HEK293 (cell line): ENCODE data around the gene SLC44A5.

Experiments
- CTCF ChIA-PET: fragments of 350-600 bp; formaldehyde crosslinking; extraction: SDS; loops from one replicate; lab custom pipeline; 2021; ENCODE audit warnings: antibody characterized with exemption; lab: Yijun Ruan, JAX
- POLR2A ChIA-PET: fragments of 300-600 bp; formaldehyde crosslinking; extraction: SDS; loops from one replicate; lab custom pipeline; 2020; ENCODE audit warnings: antibody characterized with exemption, inconsistent platforms; lab: Yijun Ruan, JAX
- H3K27ac ChIP-seq: fragments of 200-500 bp; sonication (Bioruptor generic); 2 replicates; pipeline ENCODE4 v1.5.1; 2014; ENCODE audit warnings: low read depth, low read length, control low read depth, inconsistent platforms; ENCODE audit errors: extremely low read depth
- H3K36me3 ChIP-seq, 2 experiments: fragments of 200-500 bp in 1 of 2; sonication (Bioruptor generic) in 1 of 2; 1 replicate in 1 of 2; 2 replicates in 1 of 2; pipeline ENCODE4 v1.5.1; 2014 to 2017; ENCODE audit warnings: inconsistent platforms in 2 of 2, low read length in 2 of 2; ENCODE audit not compliant: control insufficient read depth in 2 of 2, insufficient read depth in 1 of 2
- H3K4me1 ChIP-seq: fragments of 200-500 bp; sonication (Bioruptor generic); 2 replicates; pipeline ENCODE4 v1.5.1; 2014; ENCODE audit warnings: mild to moderate bottlenecking, low read length, inconsistent platforms; ENCODE audit not compliant: control insufficient read depth, insufficient read depth
- H3K4me3 ChIP-seq: 2 replicates; pipeline ENCODE4 v1.5.1; 2011; ENCODE audit warnings: low read depth, mild to moderate bottlenecking, control low read depth, low read length, moderate library complexity
- H3K9me3 ChIP-seq: fragments of 200-500 bp; sonication (Bioruptor generic); 2 replicates; pipeline ENCODE4 v1.5.1; 2014; ENCODE audit warnings: low read depth, low read length, inconsistent platforms; ENCODE audit not compliant: control insufficient read depth, insufficient read depth
- KLF7 ChIP-seq: fragments of 450-650 bp; formaldehyde crosslinking; IDR thresholded peaks from 2 replicates; pipeline ENCODE4 v1.5.1; 2016; ENCODE audit warnings: missing biosample characterization, missing genetic modification characterization, borderline replicate concordance
- SP2 ChIP-seq: fragments of 450-650 bp; formaldehyde crosslinking; IDR thresholded peaks from 2 replicates; pipeline ENCODE4 v1.5.1; 2016; ENCODE audit warnings: missing biosample characterization, missing genetic modification characterization
- ZFP69B ChIP-seq: fragments of 450-650 bp; formaldehyde crosslinking; IDR thresholded peaks from 2 replicates; pipeline ENCODE4 v1.5.1; 2016; ENCODE audit warnings: missing biosample characterization, missing genetic modification characterization
- ZNF138 ChIP-seq: fragments of 450-650 bp; formaldehyde crosslinking; IDR thresholded peaks from 2 replicates; pipeline ENCODE4 v1.5.1; 2016; ENCODE audit warnings: missing biosample characterization, missing genetic modification characterization, borderline replicate concordance
- ZNF2 ChIP-seq: fragments of 450-650 bp; formaldehyde crosslinking; IDR thresholded peaks from 2 replicates; pipeline ENCODE4 v1.5.1; 2016; ENCODE audit warnings: missing biosample characterization, missing genetic modification characterization
- ZNF23 ChIP-seq: fragments of 450-650 bp; formaldehyde crosslinking; IDR thresholded peaks from 2 replicates; pipeline ENCODE4 v1.5.1; 2016; ENCODE audit warnings: missing biosample characterization, missing genetic modification characterization, borderline replicate concordance
- ZNF341 ChIP-seq: fragments of 450-650 bp; formaldehyde crosslinking; IDR thresholded peaks from 2 replicates; pipeline ENCODE4; 2016; ENCODE audit warnings: low read depth, missing biosample characterization, missing genetic modification characterization
- ZNF530 ChIP-seq: fragments of 450-650 bp; formaldehyde crosslinking; IDR thresholded peaks from 2 replicates; pipeline ENCODE4 v1.5.1; 2016; ENCODE audit warnings: low read depth, missing biosample characterization, missing genetic modification characterization
- ZNF561 ChIP-seq: fragments of 450-650 bp; IDR thresholded peaks from 2 replicates; pipeline ENCODE4 v1.5.1; 2018; ENCODE audit warnings: missing biosample characterization, missing genetic modification characterization, borderline replicate concordance
- ZNF701 ChIP-seq: fragments of 450-650 bp; formaldehyde crosslinking; IDR thresholded peaks from 2 replicates; pipeline ENCODE4 v1.5.1; 2016; ENCODE audit warnings: missing biosample characterization, missing genetic modification characterization
- ZNF707 ChIP-seq: fragments of 450-650 bp; formaldehyde crosslinking; IDR thresholded peaks from 2 replicates; pipeline ENCODE4 v1.5.1; 2016; ENCODE audit warnings: missing biosample characterization, missing genetic modification characterization
- ZNF777 ChIP-seq: fragments of 450-650 bp; formaldehyde crosslinking; IDR thresholded peaks from 2 replicates; pipeline ENCODE4 v1.5.1; 2017; ENCODE audit warnings: missing biosample characterization, missing genetic modification characterization, borderline replicate concordance
- TF ChIP-seq, protein P1 (sequence below): fragments of 450-650 bp; formaldehyde crosslinking; IDR thresholded peaks from 2 replicates; pipeline ENCODE4 v1.5.1; 2016; ENCODE audit warnings: missing biosample characterization, missing genetic modification characterization
- TF ChIP-seq, protein P2 (sequence below): fragments of 450-650 bp; formaldehyde crosslinking; IDR thresholded peaks from 2 replicates; pipeline ENCODE4 v1.5.1; 2016; ENCODE audit warnings: missing biosample characterization, missing genetic modification characterization, borderline replicate concordance
- TF ChIP-seq, protein P3 (sequence below): fragments of 450-650 bp; formaldehyde crosslinking; IDR thresholded peaks from 2 replicates; pipeline ENCODE4 v1.5.1; 2016; ENCODE audit warnings: missing biosample characterization, missing genetic modification characterization
- TF ChIP-seq, protein P4 (sequence below): fragments of 450-650 bp; formaldehyde crosslinking; IDR thresholded peaks from 2 replicates; pipeline ENCODE4 v1.5.1; 2016; ENCODE audit warnings: missing biosample characterization, missing genetic modification characterization
- TF ChIP-seq, protein P5 (sequence below): fragments of 450-650 bp; formaldehyde crosslinking; IDR thresholded peaks from 2 replicates; pipeline ENCODE4 v1.5.1; 2016; ENCODE audit warnings: missing biosample characterization, missing genetic modification characterization
- TF ChIP-seq, protein P6 (sequence below): fragments of 450-650 bp; formaldehyde crosslinking; IDR thresholded peaks from 2 replicates; pipeline ENCODE4 v1.5.1; 2016; ENCODE audit warnings: missing biosample characterization, missing genetic modification characterization

The SLC44A5 gene

DNA sequence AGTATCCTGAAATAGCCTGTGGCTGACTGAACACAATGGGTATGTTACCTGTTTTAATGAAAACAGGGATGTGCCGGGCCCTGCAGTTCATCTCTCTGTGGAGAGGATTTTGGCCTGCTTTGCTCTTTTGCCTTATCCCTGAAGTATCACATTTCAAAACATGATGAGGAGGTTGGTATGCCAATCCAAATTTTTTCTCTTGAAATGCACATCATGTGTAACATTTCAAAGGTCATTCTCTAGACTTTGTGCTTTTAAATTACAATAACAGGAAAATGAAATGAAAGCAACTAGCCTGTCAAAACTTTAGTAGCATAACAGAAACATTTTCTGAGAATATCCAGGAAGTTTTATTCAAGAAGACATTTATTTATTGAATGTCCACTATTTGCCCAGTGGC lies 118.9 kb downstream of the SLC44A5 start:
- CTCF ChIA-PET = no interaction called here
- no peaks in the 10 kb centered on the region for H3K36me3 ChIP-seq
- no peaks in the 10 kb centered on the region for H3K4me1 ChIP-seq
- POLR2A ChIA-PET = no interaction called here
- no peak overlapping the region for H3K4me3 ChIP-seq
- no peaks in the 10 kb centered on the region for H3K9me3 ChIP-seq
- H3K27ac ChIP-seq = no peak overlapping the region
- TF ChIP-seq, protein P1, sequence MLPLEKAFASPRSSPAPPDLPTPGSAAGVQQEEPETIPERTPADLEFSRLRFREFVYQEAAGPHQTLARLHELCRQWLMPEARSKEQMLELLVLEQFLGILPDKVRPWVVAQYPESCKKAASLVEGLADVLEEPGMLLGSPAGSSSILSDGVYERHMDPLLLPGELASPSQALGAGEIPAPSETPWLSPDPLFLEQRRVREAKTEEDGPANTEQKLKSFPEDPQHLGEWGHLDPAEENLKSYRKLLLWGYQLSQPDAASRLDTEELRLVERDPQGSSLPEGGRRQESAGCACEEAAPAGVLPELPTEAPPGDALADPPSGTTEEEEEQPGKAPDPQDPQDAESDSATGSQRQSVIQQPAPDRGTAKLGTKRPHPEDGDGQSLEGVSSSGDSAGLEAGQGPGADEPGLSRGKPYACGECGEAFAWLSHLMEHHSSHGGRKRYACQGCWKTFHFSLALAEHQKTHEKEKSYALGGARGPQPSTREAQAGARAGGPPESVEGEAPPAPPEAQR (tag by site-specific recombination) = no peak
- TF ChIP-seq, protein P2, sequence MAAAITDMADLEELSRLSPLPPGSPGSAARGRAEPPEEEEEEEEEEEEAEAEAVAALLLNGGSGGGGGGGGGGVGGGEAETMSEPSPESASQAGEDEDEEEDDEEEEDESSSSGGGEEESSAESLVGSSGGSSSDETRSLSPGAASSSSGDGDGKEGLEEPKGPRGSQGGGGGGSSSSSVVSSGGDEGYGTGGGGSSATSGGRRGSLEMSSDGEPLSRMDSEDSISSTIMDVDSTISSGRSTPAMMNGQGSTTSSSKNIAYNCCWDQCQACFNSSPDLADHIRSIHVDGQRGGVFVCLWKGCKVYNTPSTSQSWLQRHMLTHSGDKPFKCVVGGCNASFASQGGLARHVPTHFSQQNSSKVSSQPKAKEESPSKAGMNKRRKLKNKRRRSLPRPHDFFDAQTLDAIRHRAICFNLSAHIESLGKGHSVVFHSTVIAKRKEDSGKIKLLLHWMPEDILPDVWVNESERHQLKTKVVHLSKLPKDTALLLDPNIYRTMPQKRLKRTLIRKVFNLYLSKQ (tag by site-specific recombination) = no peak
- TF ChIP-seq ZNF341 (tag by site-specific recombination) = no peak
- TF ChIP-seq, protein P3, sequence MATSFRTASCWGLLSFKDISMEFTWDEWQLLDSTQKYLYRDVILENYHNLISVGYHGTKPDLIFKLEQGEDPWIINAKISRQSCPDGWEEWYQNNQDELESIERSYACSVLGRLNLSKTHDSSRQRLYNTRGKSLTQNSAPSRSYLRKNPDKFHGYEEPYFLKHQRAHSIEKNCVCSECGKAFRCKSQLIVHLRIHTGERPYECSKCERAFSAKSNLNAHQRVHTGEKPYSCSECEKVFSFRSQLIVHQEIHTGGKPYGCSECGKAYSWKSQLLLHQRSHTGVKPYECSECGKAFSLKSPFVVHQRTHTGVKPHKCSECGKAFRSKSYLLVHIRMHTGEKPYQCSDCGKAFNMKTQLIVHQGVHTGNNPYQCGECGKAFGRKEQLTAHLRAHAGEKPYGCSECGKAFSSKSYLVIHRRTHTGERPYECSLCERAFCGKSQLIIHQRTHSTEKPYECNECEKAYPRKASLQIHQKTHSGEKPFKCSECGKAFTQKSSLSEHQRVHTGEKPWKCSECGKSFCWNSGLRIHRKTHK (tag by site-specific recombination) = no peak
- TF ChIP-seq ZFP69B (tag by site-specific recombination) = no peak
- TF ChIP-seq, protein P4, sequence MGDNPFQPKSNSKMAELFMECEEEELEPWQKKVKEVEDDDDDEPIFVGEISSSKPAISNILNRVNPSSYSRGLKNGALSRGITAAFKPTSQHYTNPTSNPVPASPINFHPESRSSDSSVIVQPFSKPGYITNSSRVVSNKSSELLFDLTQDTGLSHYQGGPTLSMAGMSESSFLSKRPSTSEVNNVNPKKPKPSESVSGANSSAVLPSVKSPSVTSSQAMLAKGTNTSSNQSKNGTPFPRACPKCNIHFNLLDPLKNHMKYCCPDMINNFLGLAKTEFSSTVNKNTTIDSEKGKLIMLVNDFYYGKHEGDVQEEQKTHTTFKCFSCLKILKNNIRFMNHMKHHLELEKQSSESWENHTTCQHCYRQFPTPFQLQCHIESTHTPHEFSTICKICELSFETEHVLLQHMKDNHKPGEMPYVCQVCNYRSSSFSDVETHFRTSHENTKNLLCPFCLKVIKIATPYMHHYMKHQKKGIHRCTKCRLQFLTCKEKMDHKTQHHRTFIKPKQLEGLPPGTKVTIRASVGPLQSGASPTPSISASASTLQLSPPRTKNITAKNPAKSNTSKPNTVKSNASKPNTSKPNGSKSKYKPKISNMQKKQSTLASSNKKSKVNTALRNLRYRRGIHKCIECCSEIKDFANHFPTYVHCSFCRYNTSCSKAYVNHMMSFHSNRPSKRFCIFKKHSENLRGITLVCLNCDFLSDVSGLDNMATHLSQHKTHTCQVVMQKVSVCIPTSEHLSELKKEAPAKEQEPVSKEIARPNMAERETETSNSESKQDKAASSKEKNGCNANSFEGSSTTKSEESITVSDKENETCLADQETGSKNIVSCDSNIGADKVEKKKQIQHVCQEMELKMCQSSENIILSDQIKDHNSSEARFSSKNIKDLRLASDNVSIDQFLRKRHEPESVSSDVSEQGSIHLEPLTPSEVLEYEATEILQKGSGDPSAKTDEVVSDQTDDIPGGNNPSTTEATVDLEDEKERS (tag by site-specific recombination) = no peak
- TF ChIP-seq, all 188 proteins: peak for 0

DNA sequence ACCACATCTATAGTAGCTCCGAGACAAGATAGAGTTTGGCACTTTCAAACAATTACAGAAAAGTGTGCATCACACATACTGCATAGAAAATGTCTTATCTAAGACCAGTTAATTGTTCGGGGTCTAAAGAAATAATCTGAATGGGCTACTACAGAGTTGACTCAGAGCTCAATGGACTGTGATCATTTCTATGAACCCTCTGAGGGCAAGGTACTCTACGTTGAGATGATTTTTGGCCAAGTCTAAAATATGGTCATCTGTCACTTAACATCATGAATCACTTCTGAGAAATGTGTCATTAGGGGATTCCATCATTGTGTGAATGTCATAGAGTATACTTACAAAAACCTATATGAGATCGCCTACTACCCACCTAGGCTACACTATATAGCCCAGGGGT lies 123.5 kb downstream of the SLC44A5 start:
- CTCF ChIA-PET = no interaction called here
- POLR2A ChIA-PET = no interaction called here
- Histone ChIP-seq H3K36me3 (no peaks in the 10 kb centered on the region), H3K4me1 (no peaks in the 10 kb centered on the region), H3K4me3 (no peak overlapping the region), H3K27ac (no peak overlapping the region), H3K9me3 (no peaks in the 10 kb centered on the region)
- TF ChIP-seq ZNF561 (tag by site-specific recombination) (no peak), ZNF138 (tag by site-specific recombination) (no peak), KLF7 (tag by site-specific recombination) (no peak), ZNF23 (tag by site-specific recombination) (no peak), ZNF707 (tag by site-specific recombination) (no peak), ZNF701 (tag by site-specific recombination) (no peak), ZNF530 (tag by site-specific recombination) (no peak), ZNF2 (tag by site-specific recombination) (no peak), ZNF777 (tag by site-specific recombination) (no peak), SP2 (no peak)
- TF ChIP-seq, protein P1 (tag by site-specific recombination) = no peak
- TF ChIP-seq, protein P5, sequence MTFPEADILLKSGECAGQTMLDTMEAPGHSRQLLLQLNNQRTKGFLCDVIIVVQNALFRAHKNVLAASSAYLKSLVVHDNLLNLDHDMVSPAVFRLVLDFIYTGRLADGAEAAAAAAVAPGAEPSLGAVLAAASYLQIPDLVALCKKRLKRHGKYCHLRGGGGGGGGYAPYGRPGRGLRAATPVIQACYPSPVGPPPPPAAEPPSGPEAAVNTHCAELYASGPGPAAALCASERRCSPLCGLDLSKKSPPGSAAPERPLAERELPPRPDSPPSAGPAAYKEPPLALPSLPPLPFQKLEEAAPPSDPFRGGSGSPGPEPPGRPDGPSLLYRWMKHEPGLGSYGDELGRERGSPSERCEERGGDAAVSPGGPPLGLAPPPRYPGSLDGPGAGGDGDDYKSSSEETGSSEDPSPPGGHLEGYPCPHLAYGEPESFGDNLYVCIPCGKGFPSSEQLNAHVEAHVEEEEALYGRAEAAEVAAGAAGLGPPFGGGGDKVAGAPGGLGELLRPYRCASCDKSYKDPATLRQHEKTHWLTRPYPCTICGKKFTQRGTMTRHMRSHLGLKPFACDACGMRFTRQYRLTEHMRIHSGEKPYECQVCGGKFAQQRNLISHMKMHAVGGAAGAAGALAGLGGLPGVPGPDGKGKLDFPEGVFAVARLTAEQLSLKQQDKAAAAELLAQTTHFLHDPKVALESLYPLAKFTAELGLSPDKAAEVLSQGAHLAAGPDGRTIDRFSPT (tag by site-specific recombination) = no peak
- TF ChIP-seq, protein P6, sequence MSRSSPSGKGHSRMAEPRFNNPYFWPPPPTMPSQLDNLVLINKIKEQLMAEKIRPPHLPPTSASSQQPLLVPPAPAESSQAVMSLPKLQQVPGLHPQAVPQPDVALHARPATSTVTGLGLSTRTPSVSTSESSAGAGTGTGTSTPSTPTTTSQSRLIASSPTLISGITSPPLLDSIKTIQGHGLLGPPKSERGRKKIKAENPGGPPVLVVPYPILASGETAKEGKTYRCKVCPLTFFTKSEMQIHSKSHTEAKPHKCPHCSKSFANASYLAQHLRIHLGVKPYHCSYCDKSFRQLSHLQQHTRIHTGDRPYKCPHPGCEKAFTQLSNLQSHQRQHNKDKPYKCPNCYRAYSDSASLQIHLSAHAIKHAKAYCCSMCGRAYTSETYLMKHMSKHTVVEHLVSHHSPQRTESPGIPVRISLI (tag by site-specific recombination) = no peak
- TF ChIP-seq, protein P4 (tag by site-specific recombination) = no peak
